ENCODE results near the gene BRINP3. TPM values are rescaled to one million over a fixed set of nuclear protein-coding genes. Genes with fewer than 3 reads are reported as not detected.
"Not testable (repeated sequence)": the region's sequence is repeated elsewhere in the genome, so short reads cannot be mapped to it uniquely, and the experiment has no call there.

BRINP3 gene
- total RNA-seq = not detected in 2 replicates

DNA sequence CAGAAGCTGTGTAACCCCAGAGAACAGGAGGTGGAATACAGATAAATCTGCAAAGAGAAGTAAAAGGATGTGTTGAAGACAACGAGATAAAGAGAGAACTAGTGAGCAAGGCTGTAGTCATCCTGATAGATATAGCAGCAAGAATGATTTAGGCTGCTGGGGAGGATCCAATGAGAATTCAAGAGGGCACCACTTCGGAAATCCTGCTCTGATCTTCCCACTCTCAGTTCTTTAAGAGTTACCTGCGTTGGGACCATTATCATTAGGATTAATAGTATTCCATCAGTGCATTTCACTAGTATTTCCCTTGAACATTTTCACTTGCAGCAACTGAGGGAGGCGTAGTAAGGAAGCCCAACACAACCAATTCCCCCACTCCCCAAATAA is at the start of gene BRINP3:
BRINP3 (minus strand) TSS at position 103 of the 387 bp plus-strand sequence.
- no peak for DNase-seq (ENCODE audit: low read depth in 2 of 2)

- DNase-seq (ENCODE audit: low read depth in 2 of 2) = no peak
Observed at GRCh38 chr1:190511554-190511953, 33.9 kb upstream of the BRINP3 start.

DNA sequence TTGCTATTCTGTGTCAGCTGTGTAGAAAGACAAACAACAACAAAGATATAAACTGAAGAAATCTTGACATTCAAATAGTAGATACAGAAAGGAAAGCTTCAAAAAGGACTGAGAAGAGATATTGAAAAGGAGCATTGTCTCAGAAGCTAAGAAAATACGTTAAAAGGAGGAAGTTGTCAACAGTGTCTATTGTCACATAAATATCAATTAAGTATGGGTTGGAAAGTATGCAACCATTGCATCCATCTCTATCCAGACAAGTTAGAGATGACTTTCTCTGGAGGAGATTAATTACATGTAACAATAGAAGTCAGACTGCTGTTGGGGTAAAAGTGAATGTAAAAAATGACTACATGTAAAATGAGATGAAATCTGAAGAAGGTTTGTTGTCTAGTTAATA is 29.7 kb upstream of the BRINP3 start:
- DNase-seq (ENCODE audit: low read depth in 2 of 2) = no peak

- DNase-seq (ENCODE audit: low read depth in 2 of 2) = not testable (repeated sequence)
Observed at GRCh38 chr1:190504539-190504938, 26.9 kb upstream of the BRINP3 start.

DNA sequence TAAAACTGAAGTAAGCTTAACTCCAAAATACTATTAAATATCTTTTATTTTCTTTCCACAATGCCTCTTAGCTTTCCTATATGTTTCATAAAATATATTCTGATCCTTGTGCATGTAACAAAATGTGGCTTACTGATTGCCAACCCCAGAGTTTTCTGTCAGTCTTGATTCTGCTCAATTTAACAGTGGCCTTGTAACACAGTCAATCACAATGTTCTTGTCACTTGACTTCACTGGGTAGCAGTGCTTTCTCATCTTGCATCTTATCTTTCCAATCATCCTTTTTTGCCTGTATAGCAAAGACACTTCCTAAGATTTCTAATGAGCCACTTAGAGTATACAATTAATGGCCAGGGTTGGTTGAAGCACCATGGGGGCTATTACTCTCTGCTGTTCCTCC is 19.9 kb upstream of the BRINP3 start:
- no peak for DNase-seq (ENCODE audit: low read depth in 2 of 2)

DNA sequence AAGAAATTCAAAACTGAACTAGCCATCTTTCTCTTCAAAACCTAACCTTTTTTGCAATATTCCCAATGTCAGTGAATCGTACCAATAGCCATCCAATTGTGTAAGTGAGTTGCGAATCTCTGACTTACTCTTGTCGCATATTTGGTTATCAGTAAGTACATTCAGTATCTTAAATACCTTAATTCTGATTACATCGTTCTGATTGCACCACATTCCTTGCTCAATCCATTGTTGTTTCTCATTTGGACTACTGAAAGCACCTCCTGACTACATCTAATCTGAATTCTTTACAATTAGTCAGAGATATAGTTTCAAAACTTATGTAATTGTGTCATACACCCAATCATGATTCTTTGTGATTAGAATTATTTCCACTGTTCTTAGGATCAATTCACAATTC is 16.8 kb upstream of the BRINP3 start:
- DNase-seq (ENCODE audit: low read depth in 2 of 2) = no peak

DNA sequence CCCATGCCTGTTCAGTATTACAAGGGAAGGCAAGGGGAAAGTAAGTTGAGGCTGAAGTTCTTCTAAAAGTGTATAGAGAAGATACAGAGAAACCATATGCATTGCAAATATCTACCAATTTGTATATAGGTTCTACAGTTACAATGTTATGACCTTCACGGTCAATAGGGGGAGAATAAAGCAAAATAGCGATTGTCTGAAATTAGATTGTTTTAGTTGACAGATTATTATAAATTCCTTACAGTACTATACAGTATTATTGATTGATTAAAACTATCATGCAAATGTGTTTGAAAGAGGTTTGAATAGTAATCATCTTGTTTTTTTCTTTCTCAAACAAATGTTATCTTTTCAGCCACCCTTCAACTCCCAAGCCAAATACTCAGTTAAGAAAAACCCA is 13.7 kb upstream of the BRINP3 start:
- DNase-seq (ENCODE audit: low read depth in 2 of 2) = no peak

GRCh38 chr1:190484045-190484444 is 6.4 kb upstream of the BRINP3 start:
- DNase-seq (ENCODE audit: low read depth in 2 of 2) = no peak

GRCh38 chr1:190480231-190480630 is 2.6 kb upstream of the BRINP3 start:
- DNase-seq (ENCODE audit: low read depth in 2 of 2) = no peak

DNA sequence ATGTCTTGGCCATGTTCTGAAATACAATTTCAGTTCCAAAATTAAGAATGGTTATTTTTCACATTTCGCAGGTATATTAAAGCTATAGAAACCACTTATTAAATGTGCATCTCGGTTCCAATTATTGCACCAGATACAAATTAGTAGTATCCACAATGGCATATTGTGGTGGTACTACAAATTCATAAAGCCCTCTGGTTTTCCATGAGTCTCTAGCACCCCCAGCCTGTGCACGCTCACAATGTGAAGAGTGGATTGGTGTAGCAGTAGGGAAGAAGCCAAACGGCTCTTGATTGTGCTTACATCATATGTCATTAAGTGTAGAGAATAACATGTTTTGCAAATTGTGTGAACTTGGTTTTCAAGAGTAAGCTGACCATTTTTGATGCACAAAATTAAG is 1.9 kb upstream of the BRINP3 start:
- DNase-seq (ENCODE audit: low read depth in 2 of 2) = no peak

DNA sequence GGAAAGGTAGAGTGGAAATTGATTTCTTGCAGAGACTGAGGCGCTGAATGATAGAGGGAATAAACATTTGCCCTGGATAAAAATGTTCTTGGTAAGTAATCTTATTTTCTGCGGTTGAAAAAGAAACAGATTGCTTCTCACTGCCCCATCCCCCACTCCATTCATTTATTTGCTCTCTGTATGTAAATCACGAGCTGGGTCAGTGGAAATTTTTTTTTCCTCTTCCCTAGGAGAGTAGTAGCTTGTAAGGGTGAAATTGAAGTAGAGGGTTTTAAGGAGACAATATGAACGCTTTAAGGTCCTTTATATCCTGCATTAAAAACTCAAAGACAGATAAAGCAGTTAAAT is 1.4 kb upstream of the BRINP3 start:
- DNase-seq (ENCODE audit: low read depth in 2 of 2) = no peak

DNA sequence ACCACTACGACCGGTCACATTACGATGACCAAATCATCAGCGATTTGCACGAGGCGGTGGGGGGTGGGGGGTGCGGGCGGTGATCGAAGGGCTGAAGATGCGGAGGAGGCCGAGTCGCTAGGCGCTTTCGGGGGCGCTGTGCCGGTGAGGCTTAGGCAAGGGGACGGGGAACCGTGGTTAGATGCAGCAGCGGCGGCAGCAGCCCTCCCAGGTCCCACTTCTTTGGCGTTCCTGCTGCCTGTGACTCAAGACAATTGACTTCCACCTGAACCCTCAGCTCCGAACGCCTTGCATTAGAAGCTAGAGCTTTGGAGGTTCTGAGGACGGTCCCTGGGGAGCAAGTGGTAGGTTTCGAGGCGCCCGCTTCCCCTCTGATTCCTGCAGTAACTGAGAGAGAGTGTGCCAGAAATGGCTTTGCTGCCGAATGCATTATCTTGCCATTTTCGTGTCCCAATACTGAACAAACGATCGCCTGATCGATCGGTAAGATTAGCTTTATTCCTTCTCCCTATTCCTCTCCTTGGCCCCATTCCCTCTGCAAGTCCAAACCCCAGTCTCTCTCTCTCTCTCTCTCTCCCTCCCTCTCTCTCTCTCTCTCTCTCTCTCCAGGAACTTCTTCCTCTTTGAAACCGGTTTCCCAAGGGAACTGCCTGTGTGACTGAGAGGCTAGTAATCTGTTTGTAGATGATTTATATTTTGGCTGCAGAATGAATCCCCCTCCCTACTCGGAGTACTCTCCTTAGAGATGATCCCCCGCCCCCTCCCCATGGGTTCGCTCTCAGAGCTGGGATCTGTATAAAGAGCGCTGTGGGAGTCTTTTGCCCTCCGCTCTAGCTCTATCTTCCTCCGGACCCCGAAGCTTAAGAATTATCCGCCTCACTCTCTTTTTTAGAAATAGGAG is 735 bp upstream of the BRINP3 start:
- DNase-seq (ENCODE audit: low read depth in 2 of 2) = no peak

DNA sequence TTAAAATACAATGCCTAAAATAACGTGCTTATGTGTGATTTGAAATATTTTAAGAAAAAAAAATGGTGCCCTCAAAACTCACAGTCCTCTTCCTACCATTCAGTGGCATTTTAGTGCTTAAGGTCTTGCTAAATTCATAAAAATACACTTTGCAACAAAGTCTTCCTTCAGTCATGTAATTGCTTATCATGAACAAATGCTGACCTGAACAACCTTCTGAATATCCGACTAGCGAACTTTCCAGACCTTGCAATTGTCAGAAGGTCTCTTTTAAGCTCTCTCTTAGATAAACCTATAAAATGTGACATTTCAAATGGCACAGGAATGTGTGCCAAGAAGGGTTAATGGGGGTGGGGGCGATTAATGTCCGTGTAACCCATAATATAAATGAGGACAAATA is 858 bp downstream of the BRINP3 start:
- DNase-seq (ENCODE audit: low read depth in 2 of 2) = no peak

DNA sequence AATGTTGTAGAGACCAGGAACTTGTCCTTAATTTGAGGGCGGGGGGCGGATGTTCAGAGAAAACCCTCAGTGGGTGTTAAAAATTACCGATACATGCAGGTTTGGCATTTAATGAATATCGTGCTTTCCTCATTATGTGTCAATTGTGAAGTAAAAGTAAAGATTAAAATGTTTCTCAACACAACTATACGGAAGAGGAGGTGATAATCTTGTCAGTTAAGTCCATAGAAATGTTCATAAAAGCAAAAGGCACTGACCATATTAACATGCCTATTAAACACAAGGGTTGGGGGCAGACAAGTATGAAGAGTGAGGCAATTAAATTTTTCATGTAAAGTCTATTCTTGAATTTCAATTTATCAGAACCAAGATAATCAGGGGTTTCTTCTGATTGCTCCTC is 1.3 kb downstream of the BRINP3 start:
- no peak for DNase-seq (ENCODE audit: low read depth in 2 of 2)

DNA sequence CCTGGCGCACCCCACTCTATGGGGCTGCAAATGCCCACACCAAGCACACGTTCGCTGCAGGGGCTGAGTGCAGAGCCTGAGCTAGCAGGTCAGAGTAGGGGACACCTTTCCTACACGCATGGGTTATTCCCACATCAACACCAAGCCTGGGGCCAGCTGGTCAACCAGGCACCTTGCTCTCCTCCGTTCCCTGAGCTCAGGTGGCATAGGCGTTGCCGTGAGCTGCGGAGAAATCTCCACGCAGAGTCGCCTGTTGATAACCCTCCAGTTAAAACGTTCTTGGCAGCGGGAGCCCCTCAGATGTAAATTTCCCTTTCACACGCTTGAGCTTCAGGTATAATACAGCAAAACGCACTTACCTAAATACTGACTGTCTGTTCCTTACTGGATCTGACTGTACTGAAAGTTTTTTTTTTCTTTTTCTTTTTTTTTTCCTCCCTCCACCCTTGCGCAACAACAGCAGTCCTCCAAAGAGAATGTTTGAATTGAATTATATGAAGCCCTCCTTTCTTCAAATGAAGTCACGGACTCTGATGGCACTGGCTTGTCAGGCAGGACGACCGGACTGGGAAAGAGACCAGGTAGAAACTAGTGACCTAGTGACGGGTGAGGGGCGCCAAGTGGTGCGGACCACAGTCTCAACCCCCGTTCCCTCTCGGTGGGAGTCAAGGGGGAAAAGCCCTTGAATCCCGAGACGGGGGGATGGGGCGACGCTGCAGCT is 2.1 kb downstream of the BRINP3 start:
- DNase-seq (ENCODE audit: low read depth in 2 of 2) = no peak

DNA sequence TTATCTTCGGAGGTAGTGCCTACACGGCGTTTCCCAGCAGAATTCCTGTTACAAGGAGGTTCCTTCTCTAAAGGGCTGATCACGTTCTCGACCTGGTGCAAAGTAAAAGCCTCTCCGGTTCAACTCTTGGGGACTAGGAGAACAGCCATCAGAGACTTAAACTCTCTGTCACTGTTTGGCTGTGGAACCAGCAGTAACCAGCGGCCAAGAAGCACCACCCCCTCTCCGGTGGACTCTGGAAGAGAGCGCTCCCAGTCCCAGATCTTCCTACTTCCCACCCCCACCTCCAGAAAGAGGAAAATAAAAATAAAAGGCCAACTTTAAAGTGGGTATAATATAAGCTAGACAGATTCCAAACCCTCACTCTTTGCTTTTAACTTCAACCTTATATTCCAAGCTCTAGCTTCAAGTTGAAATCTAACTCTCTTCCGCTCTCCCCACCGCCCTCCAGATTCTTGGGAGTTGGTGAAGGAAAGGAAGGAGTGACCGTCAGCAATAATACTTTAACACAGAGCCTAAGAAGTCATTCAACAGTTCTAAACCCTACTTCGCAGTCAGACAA is 2.9 kb downstream of the BRINP3 start:
- no peak for DNase-seq (ENCODE audit: low read depth in 2 of 2)

DNA sequence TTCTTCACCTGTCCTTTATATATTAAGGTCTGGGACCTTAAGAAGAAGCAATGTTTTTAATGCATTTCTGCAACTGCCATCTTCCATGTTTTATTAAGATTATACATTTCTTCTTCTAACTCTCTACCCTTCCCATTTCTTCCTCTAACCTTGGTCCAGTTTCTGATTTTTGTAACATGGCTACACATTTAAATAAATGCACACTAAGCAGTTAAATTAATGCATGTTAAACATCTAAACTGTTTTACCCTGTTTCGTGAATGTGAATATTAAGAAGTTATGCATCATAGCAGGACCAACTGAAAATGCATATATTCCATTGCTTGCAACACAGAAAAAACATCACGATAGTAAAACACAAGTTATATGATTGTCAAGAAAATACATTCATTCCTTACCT is 3.7 kb downstream of the BRINP3 start:
- no peak for DNase-seq (ENCODE audit: low read depth in 2 of 2)

GRCh38 chr1:190472494-190472893 is 5.2 kb downstream of the BRINP3 start:
- no peak for DNase-seq (ENCODE audit: low read depth in 2 of 2)

DNA sequence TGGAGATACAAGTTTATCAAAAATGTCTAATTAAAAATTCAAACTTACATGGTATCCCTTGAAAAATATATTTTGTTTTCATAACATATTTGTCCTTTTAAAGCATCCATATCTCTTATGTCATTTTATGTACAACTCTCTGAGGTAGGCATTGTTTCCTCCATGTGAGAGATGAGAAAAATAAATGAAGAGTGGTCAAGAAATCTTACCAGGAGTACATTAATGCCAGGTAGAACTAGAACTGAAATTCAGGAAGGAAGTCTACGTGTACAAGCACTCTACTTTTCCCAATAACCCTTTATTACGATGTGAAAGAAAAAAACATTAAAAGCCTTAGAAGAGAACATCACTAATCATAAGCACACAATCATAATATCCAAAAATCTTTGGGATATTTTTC is 5.6 kb downstream of the BRINP3 start:
- no peak for DNase-seq (ENCODE audit: low read depth in 2 of 2)

DNA sequence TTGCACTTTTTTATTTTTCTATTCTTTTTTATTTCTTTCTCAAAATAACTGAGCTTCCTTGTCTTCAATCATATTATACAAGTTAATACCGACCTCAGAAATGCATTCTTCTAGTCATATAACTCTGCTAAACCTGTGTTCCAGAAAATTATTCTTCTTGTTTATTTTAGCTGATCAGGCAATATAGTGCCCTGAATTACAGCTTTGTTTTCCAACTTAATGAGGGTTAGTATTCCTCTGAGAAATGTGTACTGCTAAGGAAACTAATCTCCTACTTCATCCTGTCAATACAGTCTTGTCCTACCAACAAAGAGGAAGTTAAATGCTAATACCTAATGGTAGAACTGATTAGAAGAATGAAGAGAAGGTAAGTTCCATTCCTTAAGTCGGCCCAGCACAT is 13.0 kb downstream of the BRINP3 start:
- DNase-seq (ENCODE audit: low read depth in 2 of 2) = no peak

DNA sequence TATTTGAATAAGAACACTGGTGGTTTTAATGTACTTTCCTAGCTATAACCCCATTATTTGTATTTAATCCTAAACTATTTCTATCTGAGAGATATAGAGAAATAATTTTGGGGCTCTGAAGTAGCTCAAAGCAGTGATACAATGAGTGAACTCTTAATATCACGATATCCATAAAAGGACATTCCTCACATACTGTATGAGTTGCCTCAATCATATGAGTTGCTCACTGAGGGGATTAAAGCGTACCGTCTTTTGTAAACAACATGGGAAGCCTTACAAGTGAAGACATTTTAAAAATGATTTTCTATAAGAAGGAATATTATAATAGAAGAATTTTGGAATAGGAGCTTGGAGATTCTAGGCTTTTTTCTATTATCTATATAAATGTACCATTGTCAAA is 21.5 kb downstream of the BRINP3 start:
- DNase-seq (ENCODE audit: low read depth in 2 of 2) = no peak

DNA sequence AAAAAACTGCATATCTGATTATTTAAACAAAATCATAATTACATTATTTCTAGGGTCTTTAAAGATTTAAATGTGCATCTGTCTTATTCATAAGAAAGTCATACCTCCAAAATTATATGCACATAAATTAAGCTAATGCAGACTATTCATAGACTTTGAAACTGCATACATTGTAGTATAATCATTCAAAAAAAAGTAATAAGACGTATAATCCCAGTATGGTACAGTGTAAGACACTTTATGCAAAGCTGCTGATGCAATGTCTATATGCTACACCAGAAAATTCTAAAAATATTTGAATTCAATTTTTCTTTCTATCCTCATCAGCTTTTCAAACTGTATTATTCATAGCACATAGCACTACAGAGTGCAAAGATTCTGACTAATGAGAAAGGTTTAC is 22.0 kb downstream of the BRINP3 start:
- no peak for DNase-seq (ENCODE audit: low read depth in 2 of 2)

GRCh38 chr1:190453550-190453949 is 24.1 kb downstream of the BRINP3 start:
- DNase-seq (ENCODE audit: low read depth in 2 of 2) = no peak

Data from dermis microvascular lymphatic vessel endothelial cell (primary cell).